Iris pigment epithelial cell (primary cell): ENCODE results near the gene BBS1.

Experiments
- DNase-seq: peaks from one replicate; pipeline ENCODE4 v3.0.0-alpha.2; 2011; ENCODE audit warnings: low read depth

The BBS1 gene

DNA sequence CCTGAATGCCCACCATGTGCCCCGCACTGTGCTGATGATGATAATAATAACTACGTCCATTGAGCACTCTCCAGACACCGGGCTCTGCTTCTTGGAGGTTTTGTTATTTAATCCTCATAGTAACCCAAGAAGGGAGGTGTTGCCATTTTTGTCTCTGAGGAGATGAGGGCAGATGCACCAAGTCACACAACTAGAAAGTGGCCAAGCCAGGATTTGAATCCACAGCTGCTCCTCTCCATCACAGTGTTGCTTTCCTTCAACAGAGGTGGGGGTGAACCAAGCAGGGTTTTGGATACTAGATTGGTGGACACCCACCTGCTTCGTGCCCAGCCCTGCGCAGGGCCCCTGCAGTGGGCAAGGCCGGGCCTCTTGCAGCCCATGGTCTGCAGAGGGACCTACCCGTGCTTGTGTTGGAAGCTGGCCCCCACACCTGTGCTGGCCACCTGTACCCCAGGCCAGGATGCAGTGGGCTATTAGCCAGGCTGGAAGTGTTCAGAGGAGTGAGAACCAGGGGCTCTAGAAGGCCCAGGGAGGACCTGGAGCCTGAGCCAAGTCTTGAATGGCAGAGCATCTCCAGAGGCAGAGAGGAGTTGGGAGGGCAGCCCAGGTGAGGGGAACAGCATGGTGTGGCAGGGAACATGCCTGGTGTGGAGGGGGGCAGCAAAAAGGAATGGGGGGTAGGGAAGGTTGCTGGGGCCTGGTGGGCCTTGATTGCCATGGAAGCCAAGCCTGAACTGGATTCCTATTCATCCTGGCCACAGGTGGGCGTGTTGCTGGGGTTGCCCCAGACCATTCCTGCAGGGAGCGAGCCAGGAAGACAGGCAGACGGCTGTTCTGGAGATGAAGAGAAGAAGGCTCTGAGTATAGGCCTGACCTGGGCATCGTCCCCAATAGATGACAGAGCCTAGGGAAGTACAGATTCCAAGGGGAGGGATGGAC, 32.9 kb upstream of the BBS1 start:
- no peak for DNase-seq

DNA sequence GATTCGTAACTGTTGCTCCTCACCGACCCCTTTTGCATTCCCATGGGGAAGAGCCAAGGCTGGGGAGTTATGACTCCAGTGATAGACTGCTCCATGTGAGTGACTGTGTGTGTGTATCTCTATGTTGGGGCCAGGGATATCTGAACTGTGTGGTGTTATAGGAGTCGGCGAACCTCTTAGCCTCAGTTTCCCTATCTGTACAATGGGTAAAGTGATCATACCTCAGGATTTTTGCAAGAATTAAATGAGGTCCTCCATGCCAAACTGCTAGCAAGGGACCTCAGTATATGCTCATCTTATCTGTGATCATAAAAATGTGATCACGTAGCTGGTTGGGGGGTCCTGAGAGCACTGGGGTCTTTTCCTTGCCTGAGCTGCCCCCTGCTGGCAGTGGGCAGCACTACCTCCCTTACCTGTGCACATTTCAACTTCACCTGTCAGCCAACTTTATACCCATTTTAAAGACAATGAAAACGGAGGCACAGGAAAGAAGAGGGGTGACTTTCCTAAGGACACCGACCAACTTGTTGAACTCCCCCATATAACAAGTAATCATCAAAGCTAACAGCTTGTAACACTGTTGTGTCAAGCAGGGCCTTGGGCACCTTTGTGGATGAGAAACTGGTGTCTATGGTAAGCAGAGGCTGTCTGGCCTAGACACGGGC, 31.6 kb upstream of the BBS1 start:
- DNase-seq, result no peak

DNA sequence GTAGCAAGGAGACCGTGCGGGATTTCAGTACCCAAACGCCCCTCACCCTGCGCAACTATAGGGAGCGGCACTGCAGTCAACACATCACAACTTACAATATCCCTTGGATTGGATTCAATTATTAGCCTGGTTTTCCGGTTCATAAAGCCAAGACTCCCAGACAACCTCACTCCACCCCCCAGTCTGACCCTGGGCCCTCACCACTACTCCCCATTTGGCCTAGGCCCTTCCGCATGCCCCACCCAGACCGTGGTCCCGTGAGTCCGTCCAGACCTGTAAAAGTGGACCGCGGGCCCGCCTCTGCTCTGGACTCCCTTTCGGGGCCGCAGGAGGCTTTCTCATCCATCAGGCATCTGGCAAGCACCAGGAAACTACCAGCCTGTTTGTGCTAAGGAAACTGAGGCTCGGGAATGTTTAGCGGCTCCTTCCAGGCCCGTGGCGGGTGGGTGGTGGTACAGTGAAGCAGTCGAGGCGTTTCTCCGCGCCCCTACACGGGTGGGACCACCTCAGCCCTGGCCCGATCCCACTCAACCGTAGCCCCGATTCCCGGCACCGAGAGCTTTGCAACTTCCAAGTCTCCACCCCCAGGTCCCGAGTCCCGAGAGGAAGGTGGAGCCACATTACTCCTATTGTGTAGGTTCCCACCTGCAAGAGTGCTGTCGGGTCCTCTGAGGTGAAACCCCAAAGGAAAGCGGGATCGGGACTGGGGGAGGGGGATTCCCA, 30.9 kb upstream of the BBS1 start:
- peak; percentile 49 for DNase-seq

DNA sequence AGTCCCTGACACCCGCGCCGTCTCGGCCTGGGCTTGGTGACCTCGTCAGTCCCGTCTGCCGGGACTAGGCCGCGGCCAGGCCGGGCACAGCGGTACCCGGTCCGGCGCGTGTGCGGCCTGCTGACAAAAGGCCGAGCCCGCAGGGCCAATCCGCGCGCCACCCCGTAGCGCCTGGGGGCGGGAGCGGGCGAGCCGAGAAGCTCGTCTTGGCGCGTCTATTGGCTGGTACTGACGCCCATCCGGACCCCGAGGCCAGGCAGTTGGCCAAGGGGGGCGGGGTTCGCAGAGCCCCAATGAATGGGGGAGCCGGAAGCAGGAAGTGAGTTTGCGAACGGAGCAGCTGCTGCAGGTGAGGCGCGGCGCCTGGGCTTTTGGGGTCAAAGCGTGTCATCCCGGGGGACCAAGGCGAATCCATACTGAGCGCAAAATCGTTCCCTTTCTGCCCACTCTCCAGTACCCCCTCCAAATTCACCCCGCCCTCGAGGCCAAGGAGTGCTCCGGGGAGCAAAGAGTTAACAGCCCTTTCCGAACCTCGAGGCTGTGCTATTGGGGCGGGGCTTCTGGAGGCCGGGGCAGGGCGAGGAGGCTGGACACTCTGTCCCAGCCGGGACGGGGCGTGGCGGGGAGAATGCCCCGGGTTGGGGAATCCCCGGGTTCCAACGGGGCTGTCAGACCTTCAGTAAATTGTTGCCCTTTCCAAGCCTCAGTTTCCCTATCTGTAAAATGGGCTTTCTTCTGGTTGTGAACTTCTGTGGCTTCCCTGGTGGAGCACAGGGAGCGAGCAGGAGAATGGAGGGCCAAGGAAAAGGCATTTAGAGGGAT, 30.1 kb upstream of the BBS1 start, which contains the start of gene DPP3:
Gene DPP3, plus strand, starts transcription at position 318 of the 822 bp plus-strand sequence. CDS start 1,767 bp downstream, outside the sequence.
- DNase-seq, result peak; percentile 97

DNA sequence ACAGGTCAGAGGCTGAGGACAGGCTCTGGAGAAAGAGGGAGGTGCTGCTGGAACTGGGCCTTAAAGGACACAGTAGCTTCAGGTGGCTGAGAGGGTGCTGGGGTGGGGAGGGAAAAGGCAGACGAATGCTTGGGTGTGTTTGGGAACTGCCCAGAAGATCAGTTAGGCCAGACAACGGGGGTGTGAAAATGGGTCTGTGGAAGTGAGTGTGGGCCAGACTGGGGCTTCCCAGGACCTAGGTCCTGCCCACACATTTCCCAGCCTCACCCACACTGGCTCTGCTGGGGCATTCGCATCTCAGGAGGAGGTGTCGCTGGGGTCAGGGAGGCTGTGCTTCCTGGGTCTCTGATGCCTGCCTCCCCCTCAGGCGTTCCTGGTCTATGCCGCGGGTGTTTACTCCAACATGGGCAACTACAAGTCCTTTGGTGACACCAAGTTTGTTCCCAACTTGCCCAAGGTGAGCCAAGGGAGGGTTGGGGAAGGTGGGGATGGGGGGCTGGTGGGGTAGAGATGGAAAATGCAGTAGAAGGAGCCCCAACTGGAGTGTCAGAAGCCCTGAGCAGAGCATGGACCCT, 25.5 kb upstream of the BBS1 start:
- DNase-seq, result no peak

DNA sequence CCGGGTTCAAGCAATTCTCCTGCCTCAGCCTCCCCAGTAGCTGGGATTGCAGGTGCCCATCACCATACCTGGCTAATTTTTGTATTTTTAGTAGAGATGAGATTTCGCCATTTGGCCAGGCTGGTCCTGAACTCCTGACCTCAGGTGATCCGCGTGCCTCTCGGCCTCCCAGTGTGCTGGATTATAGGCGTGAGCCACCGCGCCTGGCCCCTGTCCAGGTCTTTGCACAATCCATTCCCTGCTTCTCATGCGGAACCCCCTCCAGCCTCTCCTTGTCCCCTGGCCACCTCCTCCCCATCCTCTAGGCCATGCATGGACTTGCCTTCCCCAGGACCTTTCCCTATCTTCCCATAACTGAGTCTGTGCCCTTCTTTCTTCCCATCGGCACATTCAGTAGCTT, 21.5 kb upstream of the BBS1 start:
- no peak for DNase-seq

DNA sequence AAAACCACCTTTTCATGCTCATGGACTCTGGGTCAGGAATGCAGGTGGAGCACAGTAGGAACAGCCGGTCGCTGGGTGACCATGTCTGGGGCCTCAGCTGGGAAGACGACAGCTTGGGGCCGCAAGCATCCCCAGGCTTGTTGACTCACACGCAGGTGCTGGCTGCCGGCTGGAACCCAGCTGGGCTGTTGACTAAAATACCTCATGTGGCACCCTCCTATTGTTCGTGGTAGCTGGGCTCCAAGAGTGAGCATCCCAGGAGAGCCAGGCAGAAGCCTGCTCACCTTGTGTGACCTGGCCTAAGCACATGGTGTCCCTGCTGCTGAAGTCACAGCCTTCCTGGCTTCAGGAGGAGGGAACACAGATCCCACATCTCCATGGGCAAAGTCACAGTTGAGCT, 20.8 kb upstream of the BBS1 start:
- DNase-seq, result no peak

DNA sequence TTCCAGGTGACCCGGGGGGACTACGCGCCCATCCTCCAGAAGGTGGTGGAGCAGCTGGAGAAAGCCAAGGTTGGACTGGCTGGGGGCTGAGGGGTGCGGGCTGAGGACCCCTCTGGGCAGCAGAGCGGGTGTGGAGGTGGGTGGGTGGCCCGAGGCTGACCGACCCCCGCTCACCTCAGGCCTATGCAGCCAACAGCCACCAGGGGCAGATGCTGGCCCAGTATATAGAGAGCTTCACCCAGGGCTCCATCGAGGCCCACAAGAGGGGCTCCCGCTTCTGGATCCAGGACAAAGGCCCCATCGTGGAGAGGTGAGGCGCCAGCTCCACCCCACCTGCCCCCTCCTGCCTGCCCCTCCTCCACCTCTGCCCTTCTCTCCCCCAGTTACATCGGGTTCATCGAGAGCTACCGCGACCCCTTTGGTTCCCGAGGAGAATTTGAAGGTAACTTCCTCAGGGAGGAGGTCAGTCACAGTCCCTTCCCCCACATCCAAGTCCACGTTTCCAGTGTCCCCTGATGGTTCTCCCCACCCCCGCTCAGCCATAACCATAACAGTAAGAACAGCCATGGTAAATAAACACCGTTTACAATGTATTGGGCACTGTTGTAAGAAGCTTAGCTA, 19.0 kb upstream of the BBS1 start:
- DNase-seq, result no peak

DNA sequence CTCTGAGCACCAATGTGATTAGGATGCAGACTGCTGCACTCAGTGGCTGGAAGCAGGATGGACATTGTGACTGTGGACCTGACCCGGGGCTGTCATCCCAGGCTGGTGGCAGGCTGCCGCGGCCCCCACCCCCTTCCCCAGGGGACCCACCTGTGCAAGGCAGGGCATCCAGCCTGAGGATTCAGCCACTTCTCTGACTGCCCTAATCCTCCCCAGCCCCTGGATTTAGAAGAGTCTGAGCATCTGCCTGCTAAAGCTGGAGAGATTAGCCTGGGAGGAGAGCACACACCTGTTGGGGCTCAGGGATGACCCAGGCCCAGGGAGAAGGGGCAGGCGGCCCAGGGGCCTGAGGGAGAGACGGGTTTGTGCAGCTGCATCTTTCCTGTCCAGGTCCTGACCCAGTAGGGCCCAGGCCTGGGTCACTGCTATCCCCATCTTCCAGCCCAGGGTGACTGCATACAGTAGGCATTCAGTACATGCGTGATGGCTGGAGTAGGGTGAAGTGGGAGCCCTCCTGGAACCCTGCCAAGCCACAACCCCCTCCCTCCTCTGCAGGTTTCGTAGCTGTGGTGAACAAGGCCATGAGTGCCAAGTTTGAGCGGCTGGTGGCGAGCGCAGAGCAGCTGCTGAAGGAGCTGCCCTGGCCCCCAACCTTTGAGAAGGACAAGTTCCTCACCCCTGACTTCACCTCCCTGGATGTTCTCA, 18.1 kb upstream of the BBS1 start:
- DNase-seq, result peak; percentile 40

DNA sequence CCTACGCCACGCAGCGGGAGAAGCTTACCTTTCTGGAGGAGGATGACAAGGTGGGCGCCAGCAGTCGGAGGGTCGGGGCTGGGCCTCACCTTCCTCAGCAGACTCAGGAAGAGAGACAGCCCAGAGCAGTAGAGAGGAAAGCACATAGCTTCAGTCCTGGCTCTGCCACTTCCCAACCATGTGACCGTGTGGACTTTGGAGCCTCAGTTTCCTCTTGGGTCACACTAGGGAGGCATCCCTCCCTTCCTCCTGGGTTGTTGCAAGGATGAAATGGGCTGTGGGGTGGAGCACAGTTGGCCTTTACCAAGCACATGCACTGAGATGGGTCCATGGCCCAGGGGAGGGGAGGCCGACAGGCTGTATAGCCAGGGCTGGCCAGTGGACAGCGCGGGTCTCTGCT, 17.3 kb upstream of the BBS1 start:
- no peak for DNase-seq

DNA sequence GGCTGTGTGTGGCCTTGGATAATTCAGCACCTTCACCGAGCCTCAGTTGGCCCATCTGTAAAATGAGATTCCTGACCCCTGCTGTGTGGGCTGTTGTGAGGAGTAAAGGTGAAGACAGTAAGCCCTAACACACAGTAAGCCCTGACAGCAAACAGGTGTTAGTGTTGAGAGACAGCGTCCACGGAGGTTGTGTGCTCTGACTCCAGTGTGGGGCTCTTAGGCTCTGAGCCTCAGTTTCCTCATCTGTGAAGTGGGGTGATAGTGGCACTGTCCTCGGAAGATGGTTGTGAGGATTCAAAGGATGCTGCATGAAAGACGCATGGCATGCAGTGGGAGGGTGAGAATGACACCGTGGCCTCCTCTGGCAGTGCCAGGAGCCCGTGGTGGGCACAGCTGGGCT, 16.0 kb upstream of the BBS1 start:
- no peak for DNase-seq

DNA sequence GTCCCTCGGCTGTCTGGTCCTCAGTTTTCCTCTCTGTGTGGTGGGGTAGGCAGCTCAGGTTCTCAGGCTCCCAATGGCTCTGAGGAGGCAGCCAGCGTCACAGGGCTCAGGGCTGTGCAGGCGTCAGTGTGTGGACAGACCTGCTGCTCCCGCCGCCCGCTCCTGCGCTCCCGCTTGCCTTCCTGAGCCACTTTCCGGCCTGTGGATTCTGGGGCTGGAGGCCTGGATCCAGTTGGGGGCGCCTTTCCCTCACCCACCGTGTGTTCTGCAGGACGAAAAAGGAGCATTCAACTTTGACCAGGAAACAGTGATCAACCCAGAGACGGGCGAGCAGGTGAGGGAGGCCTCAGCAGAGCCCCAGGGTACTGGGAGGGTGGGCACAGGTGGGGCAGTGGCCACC, 15.5 kb upstream of the BBS1 start:
- DNase-seq, result no peak

DNA sequence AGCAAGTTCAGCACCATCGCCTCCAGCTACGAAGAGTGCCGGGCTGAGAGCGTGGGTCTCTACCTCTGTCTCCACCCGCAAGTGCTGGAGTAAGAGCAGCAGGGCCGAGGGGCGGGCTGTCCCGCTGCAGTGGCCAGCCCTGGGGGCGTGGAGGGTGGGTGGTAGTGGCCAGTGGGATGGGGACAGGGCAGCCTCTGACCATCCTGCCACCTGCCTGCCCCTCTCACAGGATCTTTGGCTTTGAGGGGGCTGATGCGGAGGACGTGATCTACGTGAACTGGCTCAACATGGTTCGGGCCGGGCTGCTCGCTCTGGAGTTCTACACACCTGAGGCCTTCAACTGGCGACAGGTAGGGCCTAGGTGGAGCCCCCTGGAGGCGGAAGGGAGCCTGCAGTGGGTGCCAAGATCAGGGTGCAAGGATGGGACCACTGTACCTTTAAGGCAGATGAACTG, 15.0 kb upstream of the BBS1 start:
- no peak for DNase-seq

DNA sequence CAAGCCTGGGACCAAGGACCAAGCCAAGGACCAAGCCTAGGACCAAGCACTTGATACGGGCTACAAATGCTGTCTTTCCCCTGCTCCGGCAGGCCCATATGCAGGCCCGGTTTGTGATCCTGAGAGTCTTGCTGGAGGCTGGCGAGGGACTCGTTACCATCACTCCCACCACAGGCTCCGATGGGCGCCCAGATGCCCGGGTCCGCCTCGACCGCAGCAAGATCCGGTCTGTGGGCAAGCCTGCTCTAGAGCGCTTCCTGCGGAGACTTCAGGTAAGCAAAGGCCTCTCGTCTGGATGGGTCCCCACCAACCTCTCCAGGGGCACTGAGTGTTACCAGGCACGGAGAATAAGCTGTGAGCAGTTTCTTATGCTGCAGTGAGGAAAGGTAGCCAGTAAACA, 13.2 kb upstream of the BBS1 start:
- DNase-seq, result no peak

DNA sequence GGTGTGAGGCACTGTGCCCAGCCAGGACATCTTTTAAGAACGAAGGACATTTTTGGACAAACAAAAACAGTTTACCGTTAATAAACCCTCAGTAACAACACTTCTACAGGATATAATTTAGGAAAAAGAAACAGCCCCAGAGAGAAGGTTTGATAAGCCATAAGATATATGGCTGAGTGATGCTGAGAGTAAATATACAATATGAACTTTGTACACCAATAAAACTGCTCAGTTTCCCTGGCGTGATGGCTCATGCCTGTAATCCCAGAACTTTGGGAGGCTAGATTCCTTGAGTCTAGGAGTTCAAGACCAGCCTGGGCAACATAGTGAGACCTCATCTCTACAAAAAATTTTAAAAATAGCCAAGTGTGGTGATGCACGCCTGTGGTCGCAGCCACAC, 11.9 kb upstream of the BBS1 start:
- DNase-seq, result no peak

DNA sequence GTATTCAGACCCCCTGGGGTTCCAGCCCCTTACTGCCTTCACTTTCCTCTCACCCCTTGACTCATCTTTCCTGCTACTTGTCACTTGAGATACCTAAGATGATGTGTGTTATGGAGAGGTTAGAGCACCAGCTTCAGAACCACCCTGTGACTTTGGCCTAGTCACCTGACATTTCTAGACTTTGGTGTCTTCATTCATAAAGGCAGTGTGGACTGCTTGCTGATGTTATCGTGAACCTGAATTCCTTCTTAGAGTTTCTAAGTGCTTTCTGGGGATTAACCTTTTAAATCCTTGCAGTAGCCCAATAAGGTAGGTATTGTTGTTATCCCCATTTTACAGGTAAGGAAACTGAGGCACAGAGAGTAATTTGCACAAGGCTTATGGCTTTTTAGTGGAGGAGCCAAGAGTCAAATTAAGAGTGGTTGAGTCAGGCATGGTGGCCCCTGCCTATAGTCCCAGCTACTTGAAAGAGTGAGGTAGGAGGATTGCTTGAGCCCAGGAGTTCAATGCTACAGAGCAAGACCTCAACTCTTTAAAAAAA, 5.1 kb upstream of the BBS1 start:
- DNase-seq, result no peak

DNA sequence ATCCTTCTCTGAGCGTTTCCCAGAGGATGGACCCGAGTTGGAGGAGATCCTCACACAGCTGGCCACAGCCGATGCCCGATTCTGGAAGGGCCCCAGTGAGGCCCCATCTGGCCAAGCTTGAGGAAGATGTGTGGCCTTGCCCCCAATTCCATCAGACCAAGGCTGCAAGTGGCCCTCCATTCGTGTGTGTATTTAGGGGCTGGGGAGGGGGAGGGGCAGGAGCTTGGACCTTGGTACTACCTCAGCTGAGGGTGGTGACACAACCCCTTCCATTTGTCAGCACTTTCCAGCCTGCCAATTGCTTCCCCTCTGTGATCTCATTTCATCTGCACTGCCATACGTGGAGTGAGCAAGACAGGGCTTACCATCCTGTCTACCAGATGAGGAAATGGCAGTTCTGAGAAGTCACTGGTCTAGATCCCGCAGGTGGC, 1.3 kb upstream of the BBS1 start:
- no peak for DNase-seq

DNA sequence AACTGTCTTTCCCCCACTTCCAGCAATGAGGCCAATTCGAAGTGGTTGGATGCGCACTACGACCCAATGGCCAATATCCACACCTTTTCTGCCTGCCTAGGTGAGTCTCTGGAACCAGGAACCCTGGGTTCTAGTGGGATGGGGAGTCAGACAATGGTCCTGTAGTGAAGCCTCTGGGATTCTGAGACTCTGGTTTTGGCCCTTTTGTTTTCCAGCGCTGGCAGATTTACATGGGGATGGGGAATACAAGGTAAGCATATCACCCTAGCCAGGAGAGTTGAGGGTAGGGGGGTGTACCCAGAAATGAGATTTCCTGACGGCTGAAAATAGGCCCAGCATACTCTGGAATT, 530 bp downstream of the BBS1 start:
- no peak for DNase-seq

DNA sequence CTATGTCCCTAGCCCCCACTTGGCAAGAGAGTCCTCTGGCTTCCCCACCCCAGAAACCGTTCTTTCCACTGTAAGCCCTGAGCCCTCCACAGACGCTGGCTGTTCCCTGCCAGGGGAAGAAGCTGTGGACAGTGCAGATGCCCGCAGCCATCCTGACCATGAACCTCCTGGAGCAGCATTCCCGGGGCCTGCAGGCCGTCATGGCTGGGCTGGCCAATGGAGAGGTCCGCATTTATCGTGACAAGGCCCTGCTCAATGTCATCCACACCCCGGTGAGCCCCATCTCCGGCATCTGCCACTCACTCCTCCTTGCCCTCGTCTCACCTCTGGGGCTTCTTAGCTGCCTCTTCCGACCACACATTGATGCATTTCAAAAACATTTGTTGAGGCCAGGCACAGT, 13.2 kb downstream of the BBS1 start:
- no peak for DNase-seq
